ENCODE data around the gene MCM9.

Gene MCM9

GRCh38 chr6:118876198-118876597 is 58.8 kb downstream of the MCM9 start:
- DNase-seq (ENCODE audit: extremely low spot score): no peak
- no peak for TF ChIP-seq CTCF (IDR thresholded peaks at IDR 0.05; ENCODE audit: control extremely low read depth, extremely low read depth, low read depth, missing control alignments)
- POLR2A ChIA-PET: no interaction called here

GRCh38 chr6:118875672-118876071 is 59.3 kb downstream of the MCM9 start:
- CTCF ChIA-PET: interaction anchor here (0.9 to 2.9 kb wide), 11 partner anchors 8 to 310 kb away, joined by 3 to 13 read pairs (median 4); no protein-coding TSS in a partner anchor
- DNase-seq (ENCODE audit: extremely low spot score): no peak
- POLR2A ChIA-PET: no interaction called here
- no peak for TF ChIP-seq CTCF (IDR thresholded peaks at IDR 0.05; ENCODE audit: control extremely low read depth, extremely low read depth, low read depth, missing control alignments)

More at GRCh38 chr6:118876198-118876597, 58.8 kb downstream of the MCM9 start:
- CTCF ChIA-PET: interaction anchor here (0.9 to 2.9 kb wide), 10 partner anchors 8 to 311 kb away, joined by 3 to 13 read pairs (median 4); no protein-coding TSS in a partner anchor

GRCh38 chr6:118873239-118873638 is 61.7 kb downstream of the MCM9 start:
- CTCF ChIA-PET: interaction anchor here (1.4 to 2.2 kb wide), 3 partner anchors 9 to 24 kb away, joined by 3 to 8 read pairs (median 4); no protein-coding TSS in a partner anchor

GRCh38 chr6:118872726-118873125 is 62.2 kb downstream of the MCM9 start:
- no peak for DNase-seq (ENCODE audit: extremely low spot score)
- no peak for TF ChIP-seq CTCF (IDR thresholded peaks at IDR 0.05; ENCODE audit: control extremely low read depth, extremely low read depth, low read depth, missing control alignments)
- POLR2A ChIA-PET: no interaction called here
- CTCF ChIA-PET: interaction anchor here (1.4 to 2.2 kb wide), 3 partner anchors 9 to 24 kb away, joined by 3 to 8 read pairs (median 4); no protein-coding TSS in a partner anchor

More at GRCh38 chr6:118873239-118873638, 61.7 kb downstream of the MCM9 start:
- no peak for DNase-seq (ENCODE audit: extremely low spot score)
- no peak for TF ChIP-seq CTCF (IDR thresholded peaks at IDR 0.05; ENCODE audit: control extremely low read depth, extremely low read depth, low read depth, missing control alignments)
- POLR2A ChIA-PET: no interaction called here

- CTCF ChIA-PET: interaction anchor here (2.2 kb wide), 1 partner anchor 10 kb away, joined by 8 read pairs; no protein-coding TSS in a partner anchor
- DNase-seq (ENCODE audit: extremely low spot score): no peak
Measured at GRCh38 chr6:118872318-118872717, 62.6 kb downstream of the MCM9 start.

GRCh38 chr6:118871331-118871730 is 63.6 kb downstream of the MCM9 start:
- ChIA-PET CTCF (no interaction called here), POLR2A (no interaction called here)
- no peak for DNase-seq (ENCODE audit: extremely low spot score)
- no peak for TF ChIP-seq CTCF (IDR thresholded peaks at IDR 0.05; ENCODE audit: control extremely low read depth, extremely low read depth, low read depth, missing control alignments)

More at GRCh38 chr6:118872318-118872717, 62.6 kb downstream of the MCM9 start:
- POLR2A ChIA-PET: no interaction called here
- no peak for TF ChIP-seq CTCF (IDR thresholded peaks at IDR 0.05; ENCODE audit: control extremely low read depth, extremely low read depth, low read depth, missing control alignments)
